Endothelial cell of umbilical vein (primary cell): ENCODE results near the gene ACAT1.

Experiments used
- GATA2 ChIP-seq: IDR thresholded peaks from 2 replicates; pipeline ENCODE4 v1.7.0; 2011; ENCODE audit warnings: low read depth, mild to moderate bottlenecking, moderate library complexity, mixed read lengths, low read length; ENCODE audit not compliant: insufficient read length, insufficient read depth
- MYC ChIP-seq: IDR thresholded peaks from one replicate; pipeline ENCODE4 v1.6.1; 2011; ENCODE audit warnings: mild to moderate bottlenecking, low read depth, low read length
- POLR2A ChIP-seq: IDR thresholded peaks from 2 replicates; pipeline ENCODE4 v1.6.1; 2012; ENCODE audit warnings: low read depth, mild to moderate bottlenecking, control low read depth, low read length
- TF ChIP-seq, protein P1 (sequence below), 2 donors: IDR thresholded peaks; 1 replicate in 1 of 2; 2 replicates in 1 of 2; pipeline ENCODE4 v1.5.1; 2011; ENCODE audit warnings: low read length in 2 of 2, mild to moderate bottlenecking in 2 of 2, moderate library complexity in 2 of 2, control low read depth in 1 of 2, inconsistent platforms in 1 of 2, low read depth in 1 of 2; ENCODE audit not compliant: insufficient read depth in 1 of 2; ENCODE audit errors: extremely low read depth in 1 of 2

DNA sequence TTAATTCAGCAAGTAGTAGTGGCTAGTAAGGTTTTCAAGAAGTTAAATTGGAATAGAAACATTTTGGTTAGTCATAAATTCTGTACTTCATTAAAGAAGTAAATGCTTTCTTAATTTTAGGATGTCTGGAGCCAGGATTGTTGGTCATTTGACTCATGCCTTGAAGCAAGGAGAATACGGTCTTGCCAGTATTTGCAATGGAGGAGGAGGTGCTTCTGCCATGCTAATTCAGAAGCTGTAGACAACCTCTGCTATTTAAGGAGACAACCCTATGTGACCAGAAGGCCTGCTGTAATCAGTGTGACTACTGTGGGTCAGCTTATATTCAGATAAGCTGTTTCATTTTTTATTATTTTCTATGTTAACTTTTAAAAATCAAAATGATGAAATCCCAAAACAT is 25.8 kb downstream of the ACAT1 start:
- TF ChIP-seq MYC, result no peak
- TF ChIP-seq, protein P1, sequence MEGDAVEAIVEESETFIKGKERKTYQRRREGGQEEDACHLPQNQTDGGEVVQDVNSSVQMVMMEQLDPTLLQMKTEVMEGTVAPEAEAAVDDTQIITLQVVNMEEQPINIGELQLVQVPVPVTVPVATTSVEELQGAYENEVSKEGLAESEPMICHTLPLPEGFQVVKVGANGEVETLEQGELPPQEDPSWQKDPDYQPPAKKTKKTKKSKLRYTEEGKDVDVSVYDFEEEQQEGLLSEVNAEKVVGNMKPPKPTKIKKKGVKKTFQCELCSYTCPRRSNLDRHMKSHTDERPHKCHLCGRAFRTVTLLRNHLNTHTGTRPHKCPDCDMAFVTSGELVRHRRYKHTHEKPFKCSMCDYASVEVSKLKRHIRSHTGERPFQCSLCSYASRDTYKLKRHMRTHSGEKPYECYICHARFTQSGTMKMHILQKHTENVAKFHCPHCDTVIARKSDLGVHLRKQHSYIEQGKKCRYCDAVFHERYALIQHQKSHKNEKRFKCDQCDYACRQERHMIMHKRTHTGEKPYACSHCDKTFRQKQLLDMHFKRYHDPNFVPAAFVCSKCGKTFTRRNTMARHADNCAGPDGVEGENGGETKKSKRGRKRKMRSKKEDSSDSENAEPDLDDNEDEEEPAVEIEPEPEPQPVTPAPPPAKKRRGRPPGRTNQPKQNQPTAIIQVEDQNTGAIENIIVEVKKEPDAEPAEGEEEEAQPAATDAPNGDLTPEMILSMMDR (IDR thresholded peaks at IDR 0.05; ENCODE audit: extremely low read depth in 1 of 2, insufficient read depth in 1 of 2, low read depth in 1 of 2, low read length in 2 of 2), result no peak
- no peak for TF ChIP-seq POLR2A
- TF ChIP-seq GATA2, result no peak
